ENCODE data around the gene PSMC4.

The PSMC4 gene

DNA sequence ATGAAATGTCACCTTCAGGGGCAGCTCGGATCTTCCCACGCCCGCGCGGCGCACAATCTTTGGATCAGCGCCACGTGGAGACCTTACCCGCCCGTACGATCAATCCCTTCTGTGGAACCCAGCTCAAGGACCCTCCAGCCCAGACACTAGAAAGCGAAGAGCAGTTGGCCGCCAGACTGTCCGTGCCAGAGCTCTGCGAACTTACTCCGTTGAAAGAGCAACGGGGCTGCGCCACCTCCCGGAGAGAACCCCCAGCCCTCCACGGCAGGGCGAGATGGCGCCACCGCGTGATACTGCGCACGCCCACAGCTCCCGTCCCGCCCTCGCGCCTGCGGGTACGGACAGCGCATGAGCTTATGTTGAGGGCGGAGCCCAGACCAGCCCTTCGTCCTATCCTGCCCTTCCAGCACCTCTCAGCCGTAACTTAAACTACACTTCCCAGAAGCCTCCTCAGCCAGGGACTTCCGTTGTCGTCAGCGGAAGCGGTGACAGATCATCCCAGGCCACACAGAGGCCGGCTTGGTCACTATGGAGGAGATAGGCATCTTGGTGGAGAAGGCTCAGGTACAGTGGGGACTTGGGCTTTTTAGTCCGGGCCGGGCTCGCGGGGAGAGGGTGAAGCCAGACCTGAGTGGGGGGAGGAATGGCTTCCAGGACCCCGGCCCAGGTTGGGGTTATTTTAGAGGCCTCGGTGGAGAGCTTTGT is at the start of gene PSMC4:
Gene PSMC4, plus strand, starts transcription at position 491 of the 705 bp plus-strand sequence. Its CDS starts 38 bp downstream, at position 529.
- TF ChIP-seq, protein P1, sequence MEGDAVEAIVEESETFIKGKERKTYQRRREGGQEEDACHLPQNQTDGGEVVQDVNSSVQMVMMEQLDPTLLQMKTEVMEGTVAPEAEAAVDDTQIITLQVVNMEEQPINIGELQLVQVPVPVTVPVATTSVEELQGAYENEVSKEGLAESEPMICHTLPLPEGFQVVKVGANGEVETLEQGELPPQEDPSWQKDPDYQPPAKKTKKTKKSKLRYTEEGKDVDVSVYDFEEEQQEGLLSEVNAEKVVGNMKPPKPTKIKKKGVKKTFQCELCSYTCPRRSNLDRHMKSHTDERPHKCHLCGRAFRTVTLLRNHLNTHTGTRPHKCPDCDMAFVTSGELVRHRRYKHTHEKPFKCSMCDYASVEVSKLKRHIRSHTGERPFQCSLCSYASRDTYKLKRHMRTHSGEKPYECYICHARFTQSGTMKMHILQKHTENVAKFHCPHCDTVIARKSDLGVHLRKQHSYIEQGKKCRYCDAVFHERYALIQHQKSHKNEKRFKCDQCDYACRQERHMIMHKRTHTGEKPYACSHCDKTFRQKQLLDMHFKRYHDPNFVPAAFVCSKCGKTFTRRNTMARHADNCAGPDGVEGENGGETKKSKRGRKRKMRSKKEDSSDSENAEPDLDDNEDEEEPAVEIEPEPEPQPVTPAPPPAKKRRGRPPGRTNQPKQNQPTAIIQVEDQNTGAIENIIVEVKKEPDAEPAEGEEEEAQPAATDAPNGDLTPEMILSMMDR (IDR thresholded peaks at IDR 0.05; ENCODE audit: insufficient read depth, missing control alignments), result peak; percentile 62
- DNase-seq (ENCODE audit: insufficient read length, low spot score) (peak; percentile 77), FAIRE-seq (peak; percentile 44)

DNA sequence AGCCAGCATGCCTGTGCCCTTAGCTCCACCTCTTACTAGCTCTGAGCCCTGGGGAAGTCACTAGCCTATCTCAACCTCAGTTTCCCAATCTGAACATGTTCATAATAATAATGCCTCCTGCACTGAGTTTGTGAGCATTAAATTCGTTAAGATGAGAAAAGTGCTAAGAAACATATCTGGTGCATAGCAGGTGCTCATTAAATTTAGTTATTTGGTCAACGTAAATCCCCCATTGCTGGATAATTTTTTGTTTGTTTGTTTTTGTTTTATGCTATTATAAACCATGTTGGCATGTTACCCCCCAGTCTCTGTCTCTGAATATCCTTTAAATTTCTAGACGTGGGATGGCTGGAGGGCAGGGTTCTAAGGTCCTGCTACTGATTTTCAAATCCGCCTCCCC is 47.1 kb upstream of the PSMC4 start:
- no peak for DNase-seq (ENCODE audit: insufficient read length, low spot score)
- TF ChIP-seq, protein P1 (IDR thresholded peaks at IDR 0.05; ENCODE audit: insufficient read depth, missing control alignments), result no peak
- FAIRE-seq, result no peak

DNA sequence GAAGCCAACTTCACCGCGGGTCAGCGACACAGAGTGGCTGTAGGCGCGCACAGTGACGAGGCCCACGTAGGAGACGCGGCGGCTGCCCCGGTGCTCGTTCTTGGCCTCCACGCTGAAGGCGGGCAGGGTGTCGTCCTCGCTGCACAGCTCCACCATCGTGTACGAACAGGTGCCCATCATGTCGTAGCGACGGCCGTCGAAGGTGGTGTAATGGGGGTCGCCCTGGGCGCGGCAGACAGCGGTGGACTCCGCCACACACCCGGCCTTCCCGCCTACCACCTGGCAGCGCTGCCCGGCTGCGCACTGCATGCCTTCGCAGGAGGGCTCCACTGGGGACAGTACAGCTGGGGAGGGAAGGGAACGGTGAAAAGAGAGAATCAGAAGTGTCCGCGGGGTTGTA is 46.6 kb upstream of the PSMC4 start:
- TF ChIP-seq, protein P1 (IDR thresholded peaks at IDR 0.05; ENCODE audit: insufficient read depth, missing control alignments), result no peak
- DNase-seq (ENCODE audit: insufficient read length, low spot score) (no peak), FAIRE-seq (no peak)

DNA sequence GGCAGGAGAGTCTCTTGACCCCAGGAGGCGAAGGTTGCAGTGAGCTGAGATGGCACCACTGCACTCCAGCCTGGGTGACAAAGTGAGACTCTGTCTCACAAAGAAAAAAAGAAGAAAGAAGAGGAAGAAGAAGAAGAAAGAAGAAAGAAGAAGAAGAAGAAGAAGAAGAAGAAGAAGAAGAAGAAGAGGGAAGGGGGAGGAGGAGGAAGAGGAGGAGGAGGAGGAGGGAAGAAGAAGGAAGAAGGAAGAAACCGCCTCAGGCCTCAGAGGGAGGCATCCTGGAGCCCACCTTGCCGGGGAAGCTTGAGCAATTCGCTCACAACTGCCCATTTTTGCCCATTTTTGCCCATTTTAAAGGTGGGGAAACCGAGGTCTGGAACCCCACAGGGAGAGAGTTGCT is 46.0 kb upstream of the PSMC4 start:
- FAIRE-seq (no peak), DNase-seq (ENCODE audit: insufficient read length, low spot score) (no peak)
- TF ChIP-seq, protein P1 (IDR thresholded peaks at IDR 0.05; ENCODE audit: insufficient read depth, missing control alignments), result no peak

DNA sequence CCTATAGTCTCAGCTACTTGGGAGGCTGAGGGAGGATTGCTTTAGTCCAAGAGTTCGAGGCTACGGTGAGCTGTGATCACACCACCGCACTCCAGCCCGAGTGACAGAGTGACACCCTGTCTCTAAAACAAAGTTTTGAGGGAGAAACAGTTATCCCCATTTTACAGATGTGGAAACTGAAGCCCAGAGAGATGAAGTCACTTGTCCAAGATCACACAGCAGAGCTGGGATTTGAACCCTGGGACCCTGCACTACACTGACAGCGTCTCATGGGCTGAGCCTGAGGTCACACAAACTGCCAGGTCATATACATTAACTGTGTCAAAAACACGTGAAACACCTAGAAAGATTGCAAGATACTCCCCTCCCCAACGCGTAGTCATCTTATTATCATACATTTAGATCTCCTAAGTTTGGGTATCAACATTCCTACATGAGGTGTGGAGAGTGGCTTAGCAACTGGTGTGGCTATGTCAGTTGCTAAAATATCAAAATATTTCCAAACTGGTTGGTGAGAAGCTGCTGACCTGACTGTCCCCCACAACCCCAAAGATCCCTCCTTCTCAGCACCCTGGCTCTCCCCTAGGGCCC is 44.7 kb upstream of the PSMC4 start:
- FAIRE-seq (no peak), DNase-seq (ENCODE audit: insufficient read length, low spot score) (no peak)
- TF ChIP-seq, protein P1 (IDR thresholded peaks at IDR 0.05; ENCODE audit: insufficient read depth, missing control alignments), result no peak

DNA sequence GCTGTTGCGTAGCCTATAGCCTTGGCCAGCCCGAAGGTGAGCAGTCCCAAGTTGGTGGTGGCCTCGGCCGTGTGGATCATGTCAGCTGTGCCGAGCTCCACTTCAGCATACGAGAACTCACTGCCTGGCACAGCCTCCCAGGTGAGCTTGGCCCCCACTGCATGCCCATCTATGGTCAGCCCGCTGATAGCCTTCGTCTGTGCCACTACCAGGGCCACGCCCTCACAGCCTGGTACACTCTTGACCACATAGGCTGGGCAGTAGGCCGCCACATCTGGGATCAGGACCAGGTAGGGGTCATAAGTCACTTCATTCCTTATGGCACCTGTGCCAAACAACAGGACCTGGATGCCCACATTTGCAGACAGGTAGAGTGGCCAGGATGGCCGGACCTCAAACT is 43.9 kb upstream of the PSMC4 start:
- DNase-seq (ENCODE audit: insufficient read length, low spot score), result no peak
- TF ChIP-seq, protein P1 (IDR thresholded peaks at IDR 0.05; ENCODE audit: insufficient read depth, missing control alignments), result no peak
- no peak for FAIRE-seq
